GM21367 (cell line): ENCODE data around the gene TEX44.

ENCODE experiments used
- ATAC-seq: cut with Tn5 transposase; IDR thresholded peaks from one replicate; pipeline ENCODE4 v1.9.1; 2021; ENCODE audit not compliant: unreplicated experiment

TEX44 gene

GRCh38 chr2:231604685-231605606 lies 12.3 kb downstream of the TEX44 start:
- ATAC-seq, result peak; percentile 74

- ATAC-seq, result no peak
Observed at GRCh38 chr2:231605607-231606091, 13.0 kb downstream of the TEX44 start.

- ATAC-seq, result no peak
Observed at GRCh38 chr2:231606941-231607340, 14.3 kb downstream of the TEX44 start.

GRCh38 chr2:231611273-231612108 lies 18.8 kb downstream of the TEX44 start:
- no peak for ATAC-seq

GRCh38 chr2:231612109-231612455 lies 19.4 kb downstream of the TEX44 start:
- no peak for ATAC-seq

GRCh38 chr2:231612456-231613330 lies 20.0 kb downstream of the TEX44 start:
- peak; percentile 37 for ATAC-seq

- no peak for ATAC-seq
Observed at GRCh38 chr2:231613331-231613662, 20.6 kb downstream of the TEX44 start.

- peak; percentile 52 for ATAC-seq
Observed at GRCh38 chr2:231613663-231614558, 21.2 kb downstream of the TEX44 start.

- peak; percentile 5 for ATAC-seq
Observed at GRCh38 chr2:231614559-231615057, 21.9 kb downstream of the TEX44 start.

GRCh38 chr2:231615058-231615671 lies 22.5 kb downstream of the TEX44 start:
- no peak for ATAC-seq

- ATAC-seq, result no peak
Observed at GRCh38 chr2:231616296-231616695, 23.6 kb downstream of the TEX44 start.

- no peak for ATAC-seq
Observed at GRCh38 chr2:231617059-231617926, 24.6 kb downstream of the TEX44 start.

- ATAC-seq, result no peak
Observed at GRCh38 chr2:231621051-231621879, 28.6 kb downstream of the TEX44 start.

- ATAC-seq, result no peak
Observed at GRCh38 chr2:231622963-231623362, 30.3 kb downstream of the TEX44 start.

- no peak for ATAC-seq
Observed at GRCh38 chr2:231626449-231626848, 33.8 kb downstream of the TEX44 start.

GRCh38 chr2:231627384-231628120 lies 34.9 kb downstream of the TEX44 start:
- ATAC-seq, result no peak
